Keratinocyte (primary cell): ENCODE measurements around the gene ARID5B. TPM values are rescaled to one million over a fixed set of nuclear protein-coding genes. Genes with fewer than 3 reads are reported as not detected.

Experiments
- DNase-seq: peaks from one replicate; pipeline ENCODE4 v3.0.0-alpha.2; 2011; ENCODE audit warnings: low read depth, missing footprints, low spot score
- FAIRE-seq: peaks from 2 replicates; lab custom pipeline; 2011; peaks lifted over from hg19 to GRCh38; lab: Jason Lieb, UNC
- H2AFZ ChIP-seq: 2 replicates; pipeline ENCODE4 v1.6.0; 2012; ENCODE audit warnings: low read length, control low read depth, inconsistent platforms; ENCODE audit not compliant: control insufficient read depth
- H3K27ac ChIP-seq: 2 replicates; pipeline ENCODE4 v1.5.1; 2011; ENCODE audit warnings: low read length; ENCODE audit not compliant: control insufficient read depth, insufficient read depth
- H3K27me3 ChIP-seq: 3 replicates; pipeline ENCODE4 v1.6.0; 2011; ENCODE audit warnings: low read length; ENCODE audit not compliant: control insufficient read depth, insufficient read depth; ENCODE audit errors: extremely low read depth
- H3K36me3 ChIP-seq, 2 experiments: 2 replicates in 1 of 2; 3 replicates in 1 of 2; pipeline ENCODE4 v1.5.1; 2011; ENCODE audit warnings: low read length in 2 of 2, mild to moderate bottlenecking in 1 of 2; ENCODE audit not compliant: control insufficient read depth in 2 of 2, insufficient read depth in 2 of 2; ENCODE audit errors: extremely low read depth in 1 of 2
- H3K4me1 ChIP-seq: 3 replicates; pipeline ENCODE4 v1.5.1; 2011; ENCODE audit warnings: low read length; ENCODE audit not compliant: control insufficient read depth, insufficient read depth; ENCODE audit errors: extremely low read depth
- H3K4me2 ChIP-seq: 3 replicates; pipeline ENCODE4 v1.6.0; 2011; ENCODE audit warnings: low read depth, low read length; ENCODE audit not compliant: control insufficient read depth, insufficient read depth; ENCODE audit errors: extremely low read depth
- H3K4me3 ChIP-seq, 3 experiments: fragments of 200-600 bp in 1 of 3; sonication (generic) in 1 of 3; 2 replicates in 2 of 3; 3 replicates in 1 of 3; pipeline ENCODE4 v1.5.1; 2011 to 2016; ENCODE audit warnings: low read length in 3 of 3, mild to moderate bottlenecking in 3 of 3, control low read depth in 2 of 3, inconsistent platforms in 1 of 3, low read depth in 1 of 3, mixed read lengths in 1 of 3, mixed run types in 1 of 3, moderate library complexity in 1 of 3; ENCODE audit not compliant: control insufficient read depth in 2 of 3, insufficient read depth in 2 of 3; ENCODE audit errors: extremely low read depth in 1 of 3
- H3K79me2 ChIP-seq: 2 replicates; pipeline ENCODE4 v1.6.0; 2012; ENCODE audit warnings: low read length; ENCODE audit not compliant: control insufficient read depth, insufficient read depth
- H3K9ac ChIP-seq: 3 replicates; pipeline ENCODE4 v1.6.0; 2011; ENCODE audit warnings: low read length; ENCODE audit not compliant: control insufficient read depth, insufficient read depth; ENCODE audit errors: extremely low read depth
- H3K9me1 ChIP-seq: 3 replicates; pipeline ENCODE4 v1.6.0; 2011; ENCODE audit warnings: low read length; ENCODE audit not compliant: control insufficient read depth, insufficient read depth; ENCODE audit errors: extremely low read depth
- H3K9me3 ChIP-seq: 2 replicates; pipeline ENCODE4 v1.5.1; 2012; ENCODE audit warnings: low read depth, low read length; ENCODE audit not compliant: control insufficient read depth
- H4K20me1 ChIP-seq: 3 replicates; pipeline ENCODE4 v1.6.0; 2011; ENCODE audit warnings: low read length; ENCODE audit not compliant: control insufficient read depth, insufficient read depth; ENCODE audit errors: extremely low read depth
- EZH2 ChIP-seq: IDR thresholded peaks from one replicate; pipeline ENCODE4 v1.6.1; 2012; ENCODE audit warnings: inconsistent platforms, mild to moderate bottlenecking, low read length, moderate library complexity
- dilution Hi-C: fragments of 300-500 bp; cut with MboI; formaldehyde crosslinking; loops from one replicate; pipeline ENCODE4 v1.7.0; 2020; ENCODE audit warnings: low sequenced_read_pairs; ENCODE audit not compliant: extremely low pct_ligation_motif_present
- polyA plus RNA-seq, 5 experiments: library from polyadenylated mRNA; depleted of rRNA in 3 of 5; stranded (reverse) in 3 of 5; stranded (forward) in 1 of 5; unstranded in 1 of 5; fragments of >200 nt; gene quantifications; 1 replicate in 1 of 5; 2 replicates in 3 of 5; 3 replicates in 1 of 5; pipeline versions ENCODE4 v1.2.1 to v1.2.3, GENCODE V29; 2011 to 2012; ENCODE audit warnings: missing spikeins in 2 of 5, low read depth in 1 of 5, low replicate concordance in 1 of 5
- TF ChIP-seq, protein P1 (sequence below), 3 experiments: IDR thresholded peaks in 1 of 3; conservative IDR thresholded peaks in 1 of 3; optimal IDR thresholded peaks in 1 of 3; 2 replicates in 2 of 3; 3 replicates in 1 of 3; pipeline versions ENCODE3 to v1.5.1; 2011; ENCODE audit warnings: low read length in 3 of 3, mild to moderate bottlenecking in 3 of 3, moderate library complexity in 2 of 3, control low read depth in 1 of 3, inconsistent platforms in 1 of 3; ENCODE audit not compliant: insufficient read depth in 2 of 3; ENCODE audit errors: extremely low read depth in 1 of 3

Gene ARID5B
- polyA plus RNA-seq, 1 donor (not counting 4 experiments of a cell fraction or from before 2014, with no cell fraction given) = 7.0 TPM

DNA sequence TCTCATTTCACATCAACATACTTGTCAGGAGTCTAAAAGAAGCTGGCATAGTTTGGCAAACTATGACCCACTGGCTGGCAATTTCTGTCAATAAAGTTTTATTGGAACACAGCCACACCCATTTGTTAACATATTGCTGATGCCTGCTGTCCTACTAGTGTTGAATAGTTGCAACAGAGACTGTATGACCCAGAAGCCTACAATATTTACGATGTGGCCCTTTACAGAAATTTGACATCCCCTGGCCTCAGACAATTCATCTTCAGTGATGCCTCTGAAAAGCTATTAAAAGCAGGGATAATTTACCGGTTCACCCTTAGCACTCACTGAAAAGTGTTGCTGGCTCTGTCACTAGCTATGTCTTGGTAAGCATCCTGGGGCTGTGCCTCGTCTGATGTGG is 155.2 kb downstream of the ARID5B start:
- Histone ChIP-seq H3K9me3 (no peaks in the 10 kb centered on the region), H3K4me3 (no peak overlapping the region), H3K27ac (no peak overlapping the region), H2AFZ (no peak overlapping the region), H3K9me1 (no peaks in the 10 kb centered on the region), H3K9ac (no peak overlapping the region), H4K20me1 (no peaks in the 10 kb centered on the region), H3K4me1 (no peaks in the 10 kb centered on the region), H3K79me2 (peaks cover 2% of the 10 kb centered on the region), H3K36me3 (peaks cover 10% of the 10 kb centered on the region in 2 experiments), H3K4me2 (no peak overlapping the region), H3K27me3 (no peaks in the 10 kb centered on the region)
- FAIRE-seq (no peak), DNase-seq (no peak)
- dilution Hi-C loops = no loop called here
- TF ChIP-seq, protein P1, sequence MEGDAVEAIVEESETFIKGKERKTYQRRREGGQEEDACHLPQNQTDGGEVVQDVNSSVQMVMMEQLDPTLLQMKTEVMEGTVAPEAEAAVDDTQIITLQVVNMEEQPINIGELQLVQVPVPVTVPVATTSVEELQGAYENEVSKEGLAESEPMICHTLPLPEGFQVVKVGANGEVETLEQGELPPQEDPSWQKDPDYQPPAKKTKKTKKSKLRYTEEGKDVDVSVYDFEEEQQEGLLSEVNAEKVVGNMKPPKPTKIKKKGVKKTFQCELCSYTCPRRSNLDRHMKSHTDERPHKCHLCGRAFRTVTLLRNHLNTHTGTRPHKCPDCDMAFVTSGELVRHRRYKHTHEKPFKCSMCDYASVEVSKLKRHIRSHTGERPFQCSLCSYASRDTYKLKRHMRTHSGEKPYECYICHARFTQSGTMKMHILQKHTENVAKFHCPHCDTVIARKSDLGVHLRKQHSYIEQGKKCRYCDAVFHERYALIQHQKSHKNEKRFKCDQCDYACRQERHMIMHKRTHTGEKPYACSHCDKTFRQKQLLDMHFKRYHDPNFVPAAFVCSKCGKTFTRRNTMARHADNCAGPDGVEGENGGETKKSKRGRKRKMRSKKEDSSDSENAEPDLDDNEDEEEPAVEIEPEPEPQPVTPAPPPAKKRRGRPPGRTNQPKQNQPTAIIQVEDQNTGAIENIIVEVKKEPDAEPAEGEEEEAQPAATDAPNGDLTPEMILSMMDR (optimal IDR thresholded peaks at IDR 0.05 in 1 of 3, IDR thresholded peaks at IDR 0.05 in 1 of 3, conservative IDR thresholded peaks at IDR 0.05 in 1 of 3; ENCODE audit: extremely low read depth in 1 of 3, insufficient read depth in 2 of 3, low read length in 3 of 3) = no peak
- no peak for TF ChIP-seq EZH2

DNA sequence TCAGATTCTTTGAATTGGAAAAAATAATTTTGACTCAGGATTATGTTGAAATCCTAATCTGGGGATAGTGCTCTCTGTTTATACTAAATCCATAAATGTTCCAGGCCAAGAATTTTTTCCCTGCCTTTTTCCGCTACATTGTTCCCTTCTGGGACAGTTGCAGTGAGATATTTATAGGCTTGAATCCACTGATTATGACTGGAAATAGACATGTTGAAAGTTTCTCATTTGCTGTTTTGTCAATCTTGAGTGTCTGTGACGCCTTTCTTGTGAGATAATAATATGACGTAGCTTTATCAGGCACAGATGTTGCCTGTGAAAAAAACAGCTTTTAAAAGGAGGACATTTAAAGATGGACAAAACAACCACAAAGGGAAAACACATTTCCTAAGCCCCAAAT is 155.9 kb downstream of the ARID5B start:
- no peaks in the 10 kb centered on the region for H3K9me3 ChIP-seq
- H3K4me2 ChIP-seq = no peak overlapping the region
- no peak overlapping the region for H3K4me3 ChIP-seq
- no peaks in the 10 kb centered on the region for H3K79me2 ChIP-seq
- H3K9me1 ChIP-seq = no peaks in the 10 kb centered on the region
- no peak overlapping the region for H2AFZ ChIP-seq
- dilution Hi-C loops = no loop called here
- FAIRE-seq (no peak), DNase-seq (no peak)
- H3K9ac ChIP-seq = no peak overlapping the region
- TF ChIP-seq, protein P1 (optimal IDR thresholded peaks at IDR 0.05 in 1 of 3, IDR thresholded peaks at IDR 0.05 in 1 of 3, conservative IDR thresholded peaks at IDR 0.05 in 1 of 3; ENCODE audit: extremely low read depth in 1 of 3, insufficient read depth in 2 of 3, low read length in 3 of 3) = no peak
- no peak for TF ChIP-seq EZH2
- H3K27ac ChIP-seq = no peak overlapping the region
- no peaks in the 10 kb centered on the region for H3K27me3 ChIP-seq
- peaks cover 6 to 7% of the 10 kb centered on the region in 2 experiments for H3K36me3 ChIP-seq
- H3K4me1 ChIP-seq = peaks cover 4% of the 10 kb centered on the region
- H4K20me1 ChIP-seq = no peaks in the 10 kb centered on the region
